ENCODE data around the gene MRPS18B. TPM values are rescaled to one million over a fixed set of nuclear protein-coding genes. Genes with fewer than 3 reads are reported as not detected.
A peak's percentile ranks its signal among the peaks of the same experiment; 100 is the strongest.

MRPS18B gene
- total RNA-seq, 2 experiments from 2014 or later = 59.0 to 79.6 TPM

DNA sequence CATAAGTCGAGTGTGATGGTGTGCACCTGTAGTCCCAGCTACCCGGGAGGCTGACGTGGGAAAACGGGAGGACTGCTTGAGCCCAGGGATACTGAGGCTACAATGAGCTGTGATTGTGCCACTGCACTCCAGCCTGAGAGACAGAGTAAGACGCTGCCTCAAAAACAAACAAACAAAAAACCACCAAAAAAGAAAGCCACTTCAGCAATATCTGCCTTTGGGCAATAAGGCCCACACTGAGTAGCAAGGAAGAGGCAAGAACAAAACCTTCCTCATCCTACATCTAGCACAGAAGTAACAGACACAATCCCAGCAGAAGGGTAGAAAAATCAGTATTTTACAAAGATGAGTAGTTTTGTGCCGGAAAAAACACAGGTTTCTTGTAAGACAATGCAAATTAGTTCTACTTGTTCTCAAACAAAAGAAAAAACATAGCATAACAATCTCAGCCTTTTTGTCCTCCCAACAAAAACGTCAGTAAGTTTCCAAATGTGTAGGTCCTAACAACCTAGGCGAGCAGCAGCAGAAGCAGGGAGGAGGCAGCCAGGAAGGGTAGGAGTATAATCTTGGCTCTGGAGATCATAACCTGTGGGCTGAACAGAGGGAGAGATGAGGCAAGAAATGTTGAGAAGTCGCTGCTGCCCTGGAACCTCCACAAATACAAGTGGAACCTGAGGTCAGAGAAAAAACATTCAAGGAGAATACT, 6.3 kb upstream of the MRPS18B start:
- Histone ChIP-seq H3K9me2 (ENCODE audit: insufficient read depth, low read length) (no peaks in the 10 kb centered on the region), H3K9me3 (ENCODE audit: low read length) (no peaks in the 10 kb centered on the region), H3K4me2 (ENCODE audit: low read length) (peak overlapping the region; percentile 12; the same call in 1 of the 2 replicates), H2AFZ (ENCODE audit: low read length) (no peak overlapping the region), H3K4me1 (ENCODE audit: insufficient read depth, low read length, poor library complexity, severe bottlenecking) (peaks cover 27% of the 10 kb centered on the region), H3K4me3 (ENCODE audit: low read depth, low read length, poor library complexity, severe bottlenecking) (no peak overlapping the region), H3K27ac (ENCODE audit: low read depth, low read length, poor library complexity, severe bottlenecking) (no peak overlapping the region), H4K20me1 (ENCODE audit: insufficient read depth, low read length) (peaks cover 36% of the 10 kb centered on the region; the same call in 1 of the 2 replicates), H3K79me2 (ENCODE audit: insufficient read depth, low read depth, low read length) (peaks cover 52% of the 10 kb centered on the region), H3K36me3 (ENCODE audit: insufficient read depth, low read length) (peaks cover 89% of the 10 kb centered on the region)
- DNase-seq (ENCODE audit: low spot score) = no peak
- BruUV-seq (replicated peaks) = no TSS peak
- intact Hi-C loops (cut with micrococcal nuclease; ENCODE audit: unreplicated experiment) = no loop called here
- ChIA-PET POLR2A (interaction anchor here (1.2 to 3.6 kb wide), 2 partner anchors 12 to 19 kb away, joined by 3 to 38 read pairs; no protein-coding TSS in a partner anchor), CTCF (ENCODE audit: unreplicated experiment) (interaction anchor here (0.6 kb wide), 1 partner anchor 113 kb away, joined by 3 read pairs; no protein-coding TSS in a partner anchor)
- no peak for TF ChIP-seq EZH2phosphoT487 (IDR thresholded peaks at IDR 0.05; ENCODE audit: borderline replicate concordance, low read depth, low read length)
- TF ChIP-seq CTCF (conservative IDR thresholded peaks at IDR 0.05; ENCODE audit: low read length) = no peak

GRCh38 chr6:30611856-30612194, 5.8 kb upstream of the MRPS18B start:
- ChIA-PET POLR2A (interaction anchor here (0.7 to 3.6 kb wide), 4 partner anchors 13 to 82 kb away, joined by 3 to 38 read pairs (median 4); partner anchors contain the start of gene C6orf136), CTCF (ENCODE audit: unreplicated experiment) (interaction anchor here (0.6 kb wide), 1 partner anchor 112 kb away, joined by 3 read pairs; no protein-coding TSS in a partner anchor)
- Histone ChIP-seq H2AFZ (ENCODE audit: low read length) (no peak overlapping the region), H3K4me1 (ENCODE audit: insufficient read depth, low read length, poor library complexity, severe bottlenecking) (peaks cover 27% of the 10 kb centered on the region), H3K36me3 (ENCODE audit: insufficient read depth, low read length) (peaks cover 89% of the 10 kb centered on the region), H3K4me2 (ENCODE audit: low read length) (peak overlapping the region; percentile 99; the same call in 1 of the 2 replicates), H3K9me2 (ENCODE audit: insufficient read depth, low read length) (no peaks in the 10 kb centered on the region), H3K4me3 (ENCODE audit: low read depth, low read length, poor library complexity, severe bottlenecking) (no peak overlapping the region), H3K27ac (ENCODE audit: low read depth, low read length, poor library complexity, severe bottlenecking) (no peak overlapping the region), H3K79me2 (ENCODE audit: insufficient read depth, low read depth, low read length) (peaks cover 54% of the 10 kb centered on the region), H4K20me1 (ENCODE audit: insufficient read depth, low read length) (peaks cover 31% of the 10 kb centered on the region; the same call in 1 of the 2 replicates), H3K9me3 (ENCODE audit: low read length) (no peaks in the 10 kb centered on the region)
- no TSS peak for BruUV-seq (replicated peaks)
- no peak for TF ChIP-seq EZH2phosphoT487 (IDR thresholded peaks at IDR 0.05; ENCODE audit: borderline replicate concordance, low read depth, low read length)
- TF ChIP-seq CTCF (conservative IDR thresholded peaks at IDR 0.05; ENCODE audit: low read length) = no peak
- no peak for DNase-seq (ENCODE audit: low spot score)
- intact Hi-C loops (cut with micrococcal nuclease; ENCODE audit: unreplicated experiment) = no loop called here

GRCh38 chr6:30612213-30612612, 5.4 kb upstream of the MRPS18B start:
- Histone ChIP-seq H2AFZ (ENCODE audit: low read length) (no peak overlapping the region), H3K4me1 (ENCODE audit: insufficient read depth, low read length, poor library complexity, severe bottlenecking) (peaks cover 27% of the 10 kb centered on the region), H3K9me2 (ENCODE audit: insufficient read depth, low read length) (no peaks in the 10 kb centered on the region), H3K4me3 (ENCODE audit: low read depth, low read length, poor library complexity, severe bottlenecking) (no peak overlapping the region), H3K9me3 (ENCODE audit: low read length) (no peaks in the 10 kb centered on the region), H3K79me2 (ENCODE audit: insufficient read depth, low read depth, low read length) (peaks cover 55% of the 10 kb centered on the region), H4K20me1 (ENCODE audit: insufficient read depth, low read length) (peaks cover 30% of the 10 kb centered on the region; the same call in 1 of the 2 replicates), H3K4me2 (ENCODE audit: low read length) (peak overlapping the region; percentile 99; the same call in 1 of the 2 replicates), H3K36me3 (ENCODE audit: insufficient read depth, low read length) (peaks cover 87% of the 10 kb centered on the region), H3K27ac (ENCODE audit: low read depth, low read length, poor library complexity, severe bottlenecking) (no peak overlapping the region)
- TF ChIP-seq CTCF (conservative IDR thresholded peaks at IDR 0.05; ENCODE audit: low read length) (peak; percentile 63), EZH2phosphoT487 (IDR thresholded peaks at IDR 0.05; ENCODE audit: borderline replicate concordance, low read depth, low read length) (no peak)
- intact Hi-C loops (cut with micrococcal nuclease; ENCODE audit: unreplicated experiment) = no loop called here
- POLR2A ChIA-PET = interaction anchor here (0.5 to 3.6 kb wide), 6 partner anchors 13 to 96 kb away, joined by 3 to 38 read pairs (median 4); partner anchors contain the start of gene C6orf136
- BruUV-seq (replicated peaks) = no TSS peak
- DNase-seq (ENCODE audit: low spot score) = no peak
- CTCF ChIA-PET (ENCODE audit: unreplicated experiment) = interaction anchor here (0.6 to 1.1 kb wide), 2 partner anchors 112 to 119 kb away, joined by 3 read pairs; no protein-coding TSS in a partner anchor

Data from OCI-LY7 (cell line).